GM12873 (cell line): ENCODE data around the gene ZNF511.

Experiments used
- TF ChIP-seq, protein P1 (sequence below): IDR thresholded peaks from 2 replicates; pipeline ENCODE4 v1.5.1; 2012; ENCODE audit warnings: low read depth, mild to moderate bottlenecking, moderate library complexity, low read length, control low read depth; ENCODE audit not compliant: insufficient read depth; ENCODE audit errors: missing control alignments

Gene ZNF511

GRCh38 chr10:133308421-133309099 lies at the start of gene ZNF511, which contains the start of gene TUBGCP2:
Gene ZNF511 (plus strand): TSS chr10:133308914. CDS start chr10:133308944, 30 bp downstream.
Gene TUBGCP2 (minus strand): TSS chr10:133308872. CDS start chr10:133302941, 5,931 bp downstream.
- TF ChIP-seq, protein P1, sequence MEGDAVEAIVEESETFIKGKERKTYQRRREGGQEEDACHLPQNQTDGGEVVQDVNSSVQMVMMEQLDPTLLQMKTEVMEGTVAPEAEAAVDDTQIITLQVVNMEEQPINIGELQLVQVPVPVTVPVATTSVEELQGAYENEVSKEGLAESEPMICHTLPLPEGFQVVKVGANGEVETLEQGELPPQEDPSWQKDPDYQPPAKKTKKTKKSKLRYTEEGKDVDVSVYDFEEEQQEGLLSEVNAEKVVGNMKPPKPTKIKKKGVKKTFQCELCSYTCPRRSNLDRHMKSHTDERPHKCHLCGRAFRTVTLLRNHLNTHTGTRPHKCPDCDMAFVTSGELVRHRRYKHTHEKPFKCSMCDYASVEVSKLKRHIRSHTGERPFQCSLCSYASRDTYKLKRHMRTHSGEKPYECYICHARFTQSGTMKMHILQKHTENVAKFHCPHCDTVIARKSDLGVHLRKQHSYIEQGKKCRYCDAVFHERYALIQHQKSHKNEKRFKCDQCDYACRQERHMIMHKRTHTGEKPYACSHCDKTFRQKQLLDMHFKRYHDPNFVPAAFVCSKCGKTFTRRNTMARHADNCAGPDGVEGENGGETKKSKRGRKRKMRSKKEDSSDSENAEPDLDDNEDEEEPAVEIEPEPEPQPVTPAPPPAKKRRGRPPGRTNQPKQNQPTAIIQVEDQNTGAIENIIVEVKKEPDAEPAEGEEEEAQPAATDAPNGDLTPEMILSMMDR = peak; percentile 22

- TF ChIP-seq, protein P1 = no peak
Measured at GRCh38 chr10:133259602-133259989, 49.1 kb upstream of the ZNF511 start.

DNA sequence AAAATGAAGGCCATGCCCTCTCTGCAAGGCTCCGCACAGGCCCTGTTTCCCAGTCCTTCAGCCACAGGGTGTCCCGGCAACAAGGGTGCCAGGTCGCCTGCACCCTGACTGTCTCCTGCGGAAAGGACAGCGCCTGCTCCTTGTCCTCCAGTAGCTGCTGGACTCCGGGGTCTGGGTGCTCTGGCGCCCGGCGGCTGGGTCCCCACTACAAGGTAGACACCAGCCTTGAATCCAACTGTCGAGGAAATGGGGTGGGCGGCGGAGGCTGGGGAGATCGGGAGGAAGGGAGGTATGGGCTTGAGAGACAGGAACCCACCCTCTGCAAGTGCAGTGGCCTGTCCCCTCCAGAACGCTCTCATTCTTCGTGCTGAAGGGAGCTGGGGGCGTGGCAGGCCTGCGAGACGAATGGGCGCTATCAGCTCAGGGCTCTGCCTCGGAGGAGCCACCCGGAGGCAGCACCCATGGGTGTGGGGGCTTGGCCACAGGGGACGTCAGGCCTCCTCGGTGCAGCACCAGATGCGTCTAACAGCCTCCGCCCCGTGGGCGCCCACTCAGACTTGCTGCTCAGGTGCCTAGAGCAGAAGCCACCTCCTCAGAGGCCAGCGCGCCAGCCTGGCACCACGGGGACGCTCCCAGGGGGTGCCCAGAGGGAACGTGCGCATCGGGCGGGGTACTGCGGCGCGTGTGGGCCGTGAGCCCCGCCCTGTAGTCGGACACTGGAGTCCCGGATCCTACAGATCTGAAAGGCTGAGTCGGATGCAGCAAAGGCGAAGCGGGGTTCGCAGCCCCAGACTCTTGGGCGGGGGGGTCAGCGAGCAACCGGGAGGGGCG lies 47.6 kb upstream of the ZNF511 start:
- TF ChIP-seq, protein P1 = peak; percentile 7

DNA sequence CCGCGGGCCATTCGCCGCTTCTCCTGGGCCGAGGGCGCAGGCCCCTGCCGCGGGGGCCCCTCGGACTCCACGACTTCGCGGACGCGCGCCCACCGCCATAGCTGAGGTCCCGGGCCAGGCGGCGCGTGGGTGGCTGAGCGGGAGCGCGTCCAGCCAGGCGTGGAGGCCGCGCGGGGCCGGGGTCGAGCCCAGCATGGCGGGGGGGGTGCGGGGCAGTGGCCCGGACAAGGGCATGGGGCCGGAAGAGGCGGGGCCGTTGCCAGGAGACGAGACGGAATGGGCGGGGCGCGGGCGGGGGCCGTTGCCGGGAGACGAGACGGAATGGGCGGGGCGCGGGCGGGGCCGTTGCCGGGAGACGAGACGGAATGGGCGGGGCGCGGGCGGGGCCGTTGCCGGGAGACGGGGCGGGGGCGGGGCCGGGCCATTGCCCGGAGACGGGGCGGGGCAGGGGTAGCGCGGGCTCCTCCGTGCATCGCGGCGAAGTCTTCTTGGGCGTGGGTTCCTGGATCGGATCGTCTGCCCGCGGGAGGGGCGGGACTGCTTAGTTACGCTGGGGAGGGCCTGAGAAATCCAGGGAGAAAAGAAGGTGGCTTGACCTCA lies 46.9 kb upstream of the ZNF511 start:
- TF ChIP-seq, protein P1 = no peak

GRCh38 chr10:133262696-133263095 lies 46.0 kb upstream of the ZNF511 start:
- TF ChIP-seq, protein P1 = no peak

- TF ChIP-seq, protein P1 = no peak
Measured at GRCh38 chr10:133263674-133264073, 45.0 kb upstream of the ZNF511 start.

DNA sequence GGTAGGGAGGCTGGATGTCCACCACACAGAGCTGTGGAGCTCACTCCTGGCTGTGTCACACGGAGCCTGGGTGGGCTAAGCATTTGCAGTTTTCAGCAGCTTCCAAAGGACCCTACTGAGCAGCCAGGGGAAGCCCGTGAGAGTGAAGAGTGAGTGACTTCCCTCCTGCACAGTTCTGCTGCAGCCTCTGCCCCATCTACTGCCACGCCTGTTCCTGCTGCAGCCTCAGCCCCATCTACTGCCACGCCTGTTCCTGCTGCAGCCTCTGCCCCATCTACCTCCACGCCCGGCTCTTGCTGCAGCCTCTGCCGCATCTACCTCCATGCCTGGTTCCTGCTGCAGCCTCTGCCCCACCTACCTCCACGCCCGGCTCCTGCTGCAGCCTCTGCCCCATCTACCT lies 44.3 kb upstream of the ZNF511 start:
- TF ChIP-seq, protein P1 = no peak
